Left lobe of liver (tissue), 2 donors: ENCODE measurements around the gene ARL2BP. TPM values are rescaled to one million over a fixed set of nuclear protein-coding genes. Genes with fewer than 3 reads are reported as not detected.

ENCODE experiments used
- ATAC-seq: fragments of 200-7000 bp; cut with Tn5 transposase; one replicate; pipeline ENCODE4 v1.9.1; 2020; ENCODE audit warnings: mild to moderate bottlenecking, moderate library complexity
- DNase-seq: peaks from one replicate; pipeline ENCODE4 v3.0.0-alpha.2; 2020; ENCODE audit warnings: low spot score
- total RNA-seq: library from RNA; stranded (reverse); gene quantifications from one replicate; pipeline ENCODE4 v1.2.1, GENCODE V29; 2021
- donor health status: DM: no; HTN: no; CAD: no; lungs with moderate emphysema.
- donor health status: DM: no; HTN: yes; CAD: no.

Gene ARL2BP
- total RNA-seq, 1 donor from 2014 or later: 17.1 TPM

DNA sequence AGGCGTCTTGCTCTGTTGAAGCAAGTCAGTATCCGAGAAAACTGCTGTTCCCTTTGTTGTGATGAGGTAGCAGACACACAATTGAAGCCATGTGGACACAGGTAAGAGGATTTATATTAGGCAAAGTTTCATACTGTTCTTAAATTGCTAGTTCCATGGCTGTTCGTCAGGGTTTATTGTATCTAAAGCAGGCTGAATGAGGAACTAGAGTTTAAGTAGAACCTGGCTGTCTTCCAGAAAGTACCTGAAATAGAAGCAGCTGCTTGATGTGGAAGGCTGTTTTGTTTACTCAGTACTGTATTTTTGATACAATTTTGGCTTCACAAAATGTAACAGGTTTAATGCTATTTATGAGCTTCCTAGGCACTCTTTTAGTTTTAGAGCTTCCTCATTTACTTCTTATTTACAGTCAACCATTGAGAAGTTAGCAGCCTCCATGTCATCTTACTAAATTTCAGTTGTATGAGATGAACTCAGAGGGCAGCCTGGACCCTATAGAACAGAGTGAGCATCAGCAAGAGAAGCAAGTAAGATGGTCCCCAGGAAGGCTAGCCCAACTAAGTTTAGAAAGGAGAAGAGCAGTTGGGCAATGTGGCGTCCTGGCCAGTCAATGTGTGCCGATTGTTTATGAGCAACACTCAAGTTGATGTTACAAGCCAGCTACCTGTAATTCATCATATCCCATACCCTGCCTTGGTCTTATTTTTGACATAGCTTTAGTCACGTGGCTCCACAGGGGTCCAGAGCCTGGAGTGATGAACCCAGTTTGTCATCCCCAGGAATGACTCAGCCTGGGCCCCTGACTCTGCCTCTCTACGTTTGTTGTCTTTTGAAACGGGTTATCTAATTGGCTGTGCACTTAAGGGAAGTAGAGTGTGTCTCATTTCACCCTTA, 9.7 kb upstream of the ARL2BP start:
- DNase-seq: no peak
- ATAC-seq: no peak

- DNase-seq (no peak), ATAC-seq (no peak)
These were observed 9.1 kb upstream of the ARL2BP start for GRCh38 chr16:57236022-57236350.

DNA sequence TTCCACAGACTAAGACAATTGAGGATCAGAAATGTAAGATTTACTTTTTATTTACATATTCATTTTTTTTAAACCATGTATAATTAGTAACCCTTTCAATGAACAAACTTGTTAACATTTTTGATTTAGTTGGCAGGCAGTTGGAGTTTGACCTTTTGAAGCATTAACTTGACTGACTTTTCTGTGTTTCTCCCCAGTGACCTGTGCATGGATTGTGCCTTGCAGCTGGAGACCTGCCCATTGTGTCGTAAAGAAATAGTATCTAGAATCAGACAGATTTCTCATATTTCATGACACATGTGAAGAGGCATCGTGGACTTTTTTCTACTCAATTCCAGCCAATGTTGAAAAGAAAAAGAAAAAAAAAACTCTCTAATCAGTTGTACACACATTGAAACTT, 6.4 kb upstream of the ARL2BP start:
- DNase-seq (no peak), ATAC-seq (peak; percentile 86)

DNA sequence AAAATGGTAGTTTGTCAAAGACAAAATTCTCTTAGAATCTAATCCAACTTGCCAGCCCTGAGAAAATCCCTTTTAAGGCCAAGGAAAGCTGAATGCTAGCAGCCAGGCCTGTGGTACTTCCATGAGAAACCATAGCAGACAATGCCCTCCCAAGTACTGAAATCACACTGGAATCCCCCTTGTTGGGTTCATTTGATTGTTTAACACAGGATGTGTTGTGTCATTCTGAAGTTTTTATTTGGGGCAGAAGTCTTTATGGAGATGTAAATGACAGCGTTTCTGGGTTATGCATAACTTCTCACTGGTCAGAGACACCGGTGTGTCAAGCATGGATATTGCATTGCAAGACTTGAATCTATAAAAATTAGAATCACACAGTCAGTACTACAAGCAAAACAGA, 6.0 kb upstream of the ARL2BP start:
- ATAC-seq (no peak), DNase-seq (no peak)

GRCh38 chr16:57240851-57241250, 4.2 kb upstream of the ARL2BP start:
- ATAC-seq: no peak
- no peak for DNase-seq

DNA sequence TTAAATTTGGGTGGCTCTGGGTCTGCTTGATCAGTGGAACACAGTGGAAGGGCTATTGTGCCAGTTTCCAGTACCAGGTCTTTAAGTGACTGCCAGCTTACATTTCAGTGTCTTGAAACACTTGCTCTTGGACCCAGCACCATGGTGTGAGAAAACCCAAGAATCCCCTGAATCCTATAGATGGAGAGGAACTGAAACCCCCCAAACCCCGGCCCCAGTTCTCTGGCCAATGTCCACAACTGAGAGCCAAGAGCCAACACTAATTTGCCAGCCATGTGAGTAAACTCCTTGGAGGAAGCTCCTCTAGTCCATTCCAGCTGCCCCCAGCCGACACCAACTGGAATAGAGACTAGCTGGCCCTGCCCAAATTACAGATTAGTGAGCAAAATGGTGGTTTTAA, 2.4 kb upstream of the ARL2BP start:
- DNase-seq: no peak
- no peak for ATAC-seq

DNA sequence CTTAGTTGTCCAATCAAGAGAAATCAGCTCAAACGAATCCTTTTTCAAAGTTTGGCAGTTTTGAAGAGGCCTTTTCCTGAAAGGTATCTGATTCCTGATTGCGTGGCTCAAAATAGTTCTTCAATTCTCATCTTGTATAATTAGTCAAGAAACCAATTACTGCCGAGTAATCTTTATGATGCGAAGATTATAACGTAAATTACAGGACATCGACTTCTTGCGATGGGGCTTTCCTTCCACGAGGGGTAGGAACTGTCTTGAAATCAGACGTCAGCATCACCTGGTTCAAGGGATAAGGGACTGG, 644 bp upstream of the ARL2BP start:
- DNase-seq: no peak
- ATAC-seq: no peak

DNA sequence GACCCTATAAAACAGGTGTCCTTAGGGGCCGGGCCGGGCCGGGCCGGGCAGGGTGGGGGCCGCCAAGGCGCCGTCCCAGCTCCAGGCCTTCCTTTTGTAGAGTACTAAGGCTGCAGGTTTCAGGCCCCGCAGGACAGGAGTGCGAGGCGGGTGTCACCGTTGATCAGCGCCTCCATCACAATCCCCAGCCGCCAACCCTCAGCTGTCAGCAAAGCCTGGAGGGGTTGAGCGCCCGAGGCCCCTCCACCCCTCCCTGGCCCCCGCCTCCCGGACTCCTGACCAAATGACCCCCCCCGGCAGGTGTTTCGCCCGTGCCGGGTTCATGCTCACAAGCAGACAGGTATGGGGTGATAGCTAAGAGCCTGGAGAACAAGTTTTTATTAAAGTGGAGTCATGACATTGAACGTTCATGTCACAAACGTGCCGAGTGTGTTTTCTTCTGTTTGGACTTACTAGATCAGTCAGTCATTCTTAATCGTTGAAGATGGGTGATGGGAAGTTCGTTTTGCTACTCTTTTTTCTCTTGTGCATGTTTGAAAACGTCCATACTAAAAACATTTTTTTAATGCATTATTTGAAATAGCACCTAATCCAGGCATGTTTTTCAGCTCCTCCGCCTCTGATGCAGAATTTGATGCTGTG, 534 bp downstream of the ARL2BP start:
- DNase-seq (peak; percentile 78), ATAC-seq (peak; percentile 53)

GRCh38 chr16:57251352-57251751, 6.3 kb downstream of the ARL2BP start:
- no peak for ATAC-seq
- no peak for DNase-seq

DNA sequence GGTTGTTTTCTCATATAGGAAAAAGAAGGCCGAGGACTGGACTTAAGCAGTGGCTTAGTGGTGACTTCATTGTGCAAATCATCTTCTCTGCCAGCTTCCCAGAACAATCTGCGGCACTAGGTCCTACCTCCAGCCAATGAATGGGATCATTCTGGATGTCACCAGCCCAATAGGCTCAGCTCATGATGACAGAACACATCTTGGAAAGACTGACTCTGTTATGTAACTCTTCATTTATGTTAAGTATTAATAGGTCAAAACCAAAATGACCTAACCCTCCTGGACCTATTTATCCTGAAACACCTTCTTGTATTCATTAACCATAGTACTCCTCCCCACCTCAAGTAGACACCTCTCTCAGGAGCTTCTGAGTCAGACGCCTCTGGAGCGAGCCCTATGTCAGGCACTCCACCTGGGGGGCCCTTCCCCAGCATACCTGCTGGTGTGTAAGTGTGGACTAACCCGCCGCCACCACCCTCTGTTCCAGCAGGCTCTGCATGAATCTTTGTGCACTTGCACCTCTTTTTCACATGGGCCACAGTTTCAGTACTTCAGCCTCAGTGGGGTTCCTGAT, 7.2 kb downstream of the ARL2BP start:
- ATAC-seq (peak; percentile 86), DNase-seq (peak; percentile 85)

- DNase-seq (peak; percentile 47), ATAC-seq (peak; percentile 22)
These were observed 8.4 kb downstream of the ARL2BP start for GRCh38 chr16:57253466-57253865.

- ATAC-seq (no peak), DNase-seq (peak; percentile 34)
These were observed 10.8 kb downstream of the ARL2BP start for GRCh38 chr16:57255686-57256415.

GRCh38 chr16:57256601-57257395, 11.7 kb downstream of the ARL2BP start:
- ATAC-seq (no peak), DNase-seq (peak; percentile 43)

DNA sequence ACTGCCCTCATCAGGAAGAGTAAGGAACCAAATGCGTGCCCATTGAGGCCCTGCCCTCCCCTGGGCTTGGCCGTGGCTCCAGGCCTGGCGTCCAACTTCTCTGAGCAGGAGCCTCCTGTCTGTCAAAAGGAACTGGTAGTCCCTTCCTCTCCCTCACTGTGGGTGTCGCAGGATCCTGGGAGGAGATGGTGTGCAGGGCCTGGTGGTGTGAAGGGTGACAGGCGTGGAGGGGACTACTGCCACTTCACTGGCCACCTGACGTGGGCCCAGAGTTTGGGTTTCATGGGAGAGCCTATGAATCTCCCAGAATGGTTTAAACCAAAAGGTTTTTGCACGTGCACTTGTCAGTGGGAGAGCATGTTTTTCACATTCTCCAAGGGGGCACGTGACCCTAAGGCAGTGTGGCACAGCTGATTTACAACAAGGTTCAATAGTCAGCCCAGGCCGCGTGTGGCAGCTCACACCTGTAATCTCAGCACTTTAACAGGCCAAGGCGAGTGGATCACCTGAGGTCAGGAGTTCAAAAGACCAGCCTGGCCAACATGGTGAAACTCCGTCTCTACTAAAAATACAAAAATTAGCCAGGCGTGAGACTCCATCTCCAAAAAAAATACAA, 12.5 kb downstream of the ARL2BP start:
- DNase-seq (peak; percentile 65), ATAC-seq (peak; percentile 63)

- DNase-seq: peak; percentile 42
- ATAC-seq: no peak
These were observed 13.3 kb downstream of the ARL2BP start for GRCh38 chr16:57258226-57258909.

DNA sequence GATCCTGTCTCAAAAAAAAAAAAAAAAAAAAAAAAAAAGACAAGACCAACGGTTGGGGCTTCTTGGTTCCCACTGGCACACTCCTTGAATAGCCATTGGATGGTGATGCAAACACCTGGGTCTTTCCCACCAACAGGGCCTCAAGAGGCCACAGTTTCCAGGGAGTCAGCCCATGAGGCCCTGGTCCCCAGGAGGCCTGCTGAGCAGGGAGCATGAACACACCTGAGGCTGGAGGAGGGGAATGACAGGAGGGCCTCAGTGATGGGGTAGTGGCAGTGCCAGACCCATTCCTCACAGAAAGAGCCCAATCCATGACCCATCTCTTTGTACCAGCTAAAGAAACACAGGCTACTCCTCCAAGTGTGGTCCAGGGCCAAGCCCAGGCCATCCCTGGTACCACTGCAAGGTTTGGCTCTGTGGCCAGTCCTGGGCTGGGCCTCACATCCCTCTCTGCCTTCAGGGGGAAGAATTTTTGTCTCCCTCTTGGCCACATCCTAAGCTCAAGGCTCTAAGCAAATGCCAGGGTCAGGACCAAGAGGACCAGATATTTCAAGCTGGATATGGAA, 13.9 kb downstream of the ARL2BP start:
- ATAC-seq (no peak), DNase-seq (peak; percentile 42)

- ATAC-seq: no peak
- peak; percentile 36 for DNase-seq
These were observed 15.4 kb downstream of the ARL2BP start for GRCh38 chr16:57260294-57260929.

- DNase-seq (peak; percentile 30), ATAC-seq (no peak)
These were observed 16.7 kb downstream of the ARL2BP start for GRCh38 chr16:57261806-57262205.
